Measurements from ENCODE around the gene CNTN2. TPM values are rescaled to one million over a fixed set of nuclear protein-coding genes. Genes with fewer than 3 reads are reported as not detected.

The CNTN2 gene
- total and polyA plus RNA-seq, 2 donors (not counting 1 experiment from before 2014, with no cell fraction given) = not detected

DNA sequence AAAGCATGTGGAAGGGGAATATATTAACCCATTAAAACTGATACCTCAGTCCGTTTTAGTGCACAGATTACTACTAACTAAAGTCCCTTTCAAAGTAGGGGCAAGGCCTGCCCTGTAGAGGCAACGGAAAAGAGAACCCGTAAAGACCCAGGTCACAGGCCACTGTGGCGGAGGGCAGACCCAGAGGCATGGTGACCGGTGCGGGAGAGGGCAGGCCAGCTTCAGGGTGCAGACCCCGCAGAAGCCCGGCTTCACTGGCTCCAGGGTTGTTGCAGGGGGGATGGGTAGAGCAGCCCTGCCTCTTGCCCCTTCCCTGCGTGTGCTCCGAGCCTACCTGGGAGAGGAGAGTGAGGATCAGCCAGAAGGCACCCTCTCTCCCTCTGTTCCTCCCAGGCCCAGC is 17.7 kb downstream of the CNTN2 start:
- Histone ChIP-seq H3K27me3 (ENCODE audit: control insufficient read depth, insufficient read depth, low read length) (peaks cover 2% of the 10 kb centered on the region), H3K4me3 (replicated peaks in 1 of 4; ENCODE audit: control extremely low read depth in 1 of 4, insufficient read depth in 1 of 4, low read depth in 3 of 4, low read length in 4 of 4) (no peak overlapping the region)

DNA sequence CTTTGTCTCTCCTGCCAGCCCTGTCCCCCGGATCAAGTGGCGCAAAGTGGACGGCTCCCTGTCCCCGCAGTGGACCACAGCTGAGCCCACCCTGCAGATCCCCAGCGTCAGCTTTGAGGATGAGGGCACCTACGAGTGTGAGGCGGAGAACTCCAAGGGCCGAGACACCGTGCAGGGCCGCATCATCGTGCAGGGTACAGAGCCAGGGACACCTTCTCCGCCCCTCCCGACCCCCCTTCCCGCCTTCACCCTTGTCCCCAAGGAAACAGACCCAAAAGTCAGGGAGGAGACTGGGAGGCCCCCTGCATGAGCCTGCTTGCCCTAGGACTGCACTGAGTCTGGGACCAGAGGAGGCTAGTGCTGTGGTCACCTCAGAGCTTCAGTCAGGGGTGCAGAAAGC is 18.2 kb downstream of the CNTN2 start:
- Histone ChIP-seq H3K79me2 (ENCODE audit: control insufficient read depth, insufficient read depth, low read length) (no peaks in the 10 kb centered on the region), H3K4me2 (ENCODE audit: extremely low read depth, insufficient read depth, low read length) (no peak overlapping the region), H2AFZ (ENCODE audit: low read length) (no peak overlapping the region), H3K4me1 (ENCODE audit: control insufficient read depth, extremely low read depth, insufficient read depth, low read length) (no peaks in the 10 kb centered on the region), H4K20me1 (ENCODE audit: control insufficient read depth, extremely low read depth, insufficient read depth, low read length) (no peaks in the 10 kb centered on the region), H3K9ac (ENCODE audit: insufficient read depth, low read length) (no peak overlapping the region), H3K4me3 (replicated peaks in 1 of 4; ENCODE audit: control extremely low read depth in 1 of 4, insufficient read depth in 1 of 4, low read depth in 3 of 4, low read length in 4 of 4) (no peak overlapping the region), H3K27me3 (ENCODE audit: control insufficient read depth, insufficient read depth, low read length) (peaks cover 2% of the 10 kb centered on the region), H3K9me3 (ENCODE audit: control insufficient read depth, insufficient read depth, low read depth, low read length) (no peaks in the 10 kb centered on the region), H3K27ac (ENCODE audit: insufficient read depth, low read length) (no peak overlapping the region), H3K36me3 (ENCODE audit: control insufficient read depth, insufficient read depth, low read length) (no peaks in the 10 kb centered on the region)
- TF ChIP-seq EZH2 (IDR thresholded peaks at IDR 0.05; ENCODE audit: low read length, missing control alignments) = no peak
- TF ChIP-seq, protein P1, sequence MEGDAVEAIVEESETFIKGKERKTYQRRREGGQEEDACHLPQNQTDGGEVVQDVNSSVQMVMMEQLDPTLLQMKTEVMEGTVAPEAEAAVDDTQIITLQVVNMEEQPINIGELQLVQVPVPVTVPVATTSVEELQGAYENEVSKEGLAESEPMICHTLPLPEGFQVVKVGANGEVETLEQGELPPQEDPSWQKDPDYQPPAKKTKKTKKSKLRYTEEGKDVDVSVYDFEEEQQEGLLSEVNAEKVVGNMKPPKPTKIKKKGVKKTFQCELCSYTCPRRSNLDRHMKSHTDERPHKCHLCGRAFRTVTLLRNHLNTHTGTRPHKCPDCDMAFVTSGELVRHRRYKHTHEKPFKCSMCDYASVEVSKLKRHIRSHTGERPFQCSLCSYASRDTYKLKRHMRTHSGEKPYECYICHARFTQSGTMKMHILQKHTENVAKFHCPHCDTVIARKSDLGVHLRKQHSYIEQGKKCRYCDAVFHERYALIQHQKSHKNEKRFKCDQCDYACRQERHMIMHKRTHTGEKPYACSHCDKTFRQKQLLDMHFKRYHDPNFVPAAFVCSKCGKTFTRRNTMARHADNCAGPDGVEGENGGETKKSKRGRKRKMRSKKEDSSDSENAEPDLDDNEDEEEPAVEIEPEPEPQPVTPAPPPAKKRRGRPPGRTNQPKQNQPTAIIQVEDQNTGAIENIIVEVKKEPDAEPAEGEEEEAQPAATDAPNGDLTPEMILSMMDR (conservative IDR thresholded peaks at IDR 0.05 in 1 of 2, IDR thresholded peaks at IDR 0.05 in 1 of 2; ENCODE audit: low read depth in 1 of 2, low read length in 2 of 2) = no peak
- DNase-seq (ENCODE audit: low read depth in 2 of 2) = no peak

More for the DNA sequence above, 17.7 kb downstream of the CNTN2 start:
- Histone ChIP-seq H3K36me3 (ENCODE audit: control insufficient read depth, insufficient read depth, low read length) (no peaks in the 10 kb centered on the region), H4K20me1 (ENCODE audit: control insufficient read depth, extremely low read depth, insufficient read depth, low read length) (no peaks in the 10 kb centered on the region), H3K4me2 (ENCODE audit: extremely low read depth, insufficient read depth, low read length) (no peak overlapping the region), H3K9ac (ENCODE audit: insufficient read depth, low read length) (no peak overlapping the region), H3K4me1 (ENCODE audit: control insufficient read depth, extremely low read depth, insufficient read depth, low read length) (no peaks in the 10 kb centered on the region), H2AFZ (ENCODE audit: low read length) (no peak overlapping the region), H3K9me3 (ENCODE audit: control insufficient read depth, insufficient read depth, low read depth, low read length) (no peaks in the 10 kb centered on the region), H3K27ac (ENCODE audit: insufficient read depth, low read length) (no peak overlapping the region), H3K79me2 (ENCODE audit: control insufficient read depth, insufficient read depth, low read length) (no peaks in the 10 kb centered on the region)
- DNase-seq (ENCODE audit: low read depth in 2 of 2) = no peak
- TF ChIP-seq, protein P1 (conservative IDR thresholded peaks at IDR 0.05 in 1 of 2, IDR thresholded peaks at IDR 0.05 in 1 of 2; ENCODE audit: low read depth in 1 of 2, low read length in 2 of 2) = no peak
- no peak for TF ChIP-seq EZH2 (IDR thresholded peaks at IDR 0.05; ENCODE audit: low read length, missing control alignments)

DNA sequence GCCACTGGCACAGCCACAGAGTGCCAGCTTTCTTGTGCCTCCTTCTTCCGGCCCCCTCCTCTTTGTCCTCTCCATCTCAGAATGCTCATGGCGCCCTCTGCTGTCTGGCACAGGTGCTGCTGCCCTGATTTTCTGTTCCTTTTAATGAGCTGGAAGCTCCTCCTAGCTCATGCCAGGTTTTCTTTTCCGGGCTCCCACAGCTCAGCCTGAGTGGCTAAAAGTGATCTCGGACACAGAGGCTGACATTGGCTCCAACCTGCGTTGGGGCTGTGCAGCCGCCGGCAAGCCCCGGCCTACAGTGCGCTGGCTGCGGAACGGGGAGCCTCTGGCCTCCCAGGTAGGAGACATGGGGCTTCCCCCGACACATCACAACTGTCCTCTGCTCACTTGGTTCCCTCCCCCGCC is 18.7 kb downstream of the CNTN2 start:
- no peak overlapping the region for H2AFZ ChIP-seq (ENCODE audit: low read length)
- no peaks in the 10 kb centered on the region for H4K20me1 ChIP-seq (ENCODE audit: control insufficient read depth, extremely low read depth, insufficient read depth, low read length)
- no peaks in the 10 kb centered on the region for H3K4me1 ChIP-seq (ENCODE audit: control insufficient read depth, extremely low read depth, insufficient read depth, low read length)
- no peak overlapping the region for H3K4me2 ChIP-seq (ENCODE audit: extremely low read depth, insufficient read depth, low read length)
- no peak overlapping the region for H3K27ac ChIP-seq (ENCODE audit: insufficient read depth, low read length)
- H3K4me3 ChIP-seq (replicated peaks in 1 of 4; ENCODE audit: control extremely low read depth in 1 of 4, insufficient read depth in 1 of 4, low read depth in 3 of 4, low read length in 4 of 4) = no peak overlapping the region
- H3K27me3 ChIP-seq (ENCODE audit: control insufficient read depth, insufficient read depth, low read length) = peaks cover 2% of the 10 kb centered on the region
- DNase-seq (ENCODE audit: low read depth in 2 of 2) = peak; percentile 48 to 55
- no peaks in the 10 kb centered on the region for H3K79me2 ChIP-seq (ENCODE audit: control insufficient read depth, insufficient read depth, low read length)
- TF ChIP-seq, protein P1 (conservative IDR thresholded peaks at IDR 0.05 in 1 of 2, IDR thresholded peaks at IDR 0.05 in 1 of 2; ENCODE audit: low read depth in 1 of 2, low read length in 2 of 2) = peak; percentile 93 to 94
- TF ChIP-seq EZH2 (IDR thresholded peaks at IDR 0.05; ENCODE audit: low read length, missing control alignments) = no peak
- no peaks in the 10 kb centered on the region for H3K9me3 ChIP-seq (ENCODE audit: control insufficient read depth, insufficient read depth, low read depth, low read length)
- H3K9ac ChIP-seq (ENCODE audit: insufficient read depth, low read length) = no peak overlapping the region
- no peaks in the 10 kb centered on the region for H3K36me3 ChIP-seq (ENCODE audit: control insufficient read depth, insufficient read depth, low read length)

Data from fibroblast of lung (primary cell).